Cortex of kidney (tissue), 1 donor: Measurements from ENCODE around the gene FOLR1.
"Not testable (repeated sequence)": the region's sequence is repeated elsewhere in the genome, so short reads cannot be mapped to it uniquely, and the experiment has no call there.

Source experiments
- DNase-seq: peaks from one replicate; lab custom pipeline; 2025; lab: John Stamatoyannopoulos, UW

The FOLR1 gene

DNA sequence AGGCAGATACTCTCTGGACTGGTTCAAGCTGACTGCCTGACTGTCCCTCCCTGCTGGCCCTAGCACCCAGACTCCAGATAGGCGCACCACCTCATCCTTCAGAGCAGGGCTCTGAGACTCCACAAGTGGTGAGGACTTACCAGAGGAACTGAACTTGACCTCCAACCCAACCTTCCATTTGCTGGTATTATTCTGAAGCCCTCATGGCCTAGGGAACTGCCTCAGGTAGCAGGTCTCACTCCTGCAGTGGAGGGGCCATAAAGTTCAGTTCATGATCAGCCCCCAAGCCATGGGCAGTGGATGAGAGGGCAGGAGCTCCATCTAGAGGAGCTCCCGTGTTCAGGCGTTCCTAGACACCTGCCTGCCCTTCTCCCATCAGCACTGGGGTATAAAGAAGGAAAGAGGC lies 10.4 kb upstream of the FOLR1 start:
- DNase-seq = not testable (repeated sequence)

GRCh38 chr11:72188267-72188666 lies 3.7 kb upstream of the FOLR1 start:
- DNase-seq = no peak

GRCh38 chr11:72189455-72190250 lies 2.3 kb upstream of the FOLR1 start:
- DNase-seq = no peak

GRCh38 chr11:72190631-72191071 lies 1.3 kb upstream of the FOLR1 start:
- DNase-seq = no peak

- no peak for DNase-seq
Observed at GRCh38 chr11:72195518-72196270, 3.8 kb downstream of the FOLR1 start.

DNA sequence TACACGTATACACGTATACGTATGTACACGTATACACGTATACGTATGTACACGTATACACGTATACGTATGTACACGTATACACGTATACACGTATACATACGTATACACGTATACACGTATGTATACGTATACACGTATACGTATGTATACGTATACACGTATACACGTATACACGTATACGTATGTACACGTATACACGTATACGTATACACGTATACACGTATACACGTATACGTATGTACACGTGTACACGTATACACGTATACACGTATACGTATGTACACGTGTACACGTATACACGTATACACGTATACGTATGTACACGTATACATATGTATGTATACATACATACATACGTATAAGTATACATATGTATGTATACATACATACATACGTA lies 9.5 kb downstream of the FOLR1 start:
- DNase-seq = not testable (repeated sequence)

GRCh38 chr11:72202571-72202970 lies 10.6 kb downstream of the FOLR1 start:
- no peak for DNase-seq

DNA sequence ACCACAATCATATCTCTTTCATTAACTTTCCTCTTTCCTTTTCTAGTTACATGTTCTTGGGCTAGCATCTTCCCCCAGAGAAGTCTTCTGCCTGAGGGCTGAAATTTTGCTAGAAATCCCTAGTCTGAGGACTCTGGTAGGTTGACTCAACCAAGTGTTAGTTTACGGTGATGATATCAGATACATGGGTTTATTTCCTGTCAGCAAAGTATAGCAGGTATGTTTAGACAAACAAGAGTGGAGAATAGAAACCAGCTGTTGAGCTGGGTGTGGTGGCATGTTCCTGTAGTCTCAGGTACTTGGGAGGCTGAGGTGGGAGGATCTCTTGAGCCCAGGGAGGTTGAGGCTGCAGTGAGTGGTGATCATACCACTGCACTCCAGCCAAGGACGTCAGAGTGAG lies 11.2 kb downstream of the FOLR1 start:
- no peak for DNase-seq

- DNase-seq = no peak
Observed at GRCh38 chr11:72204886-72205285, 12.9 kb downstream of the FOLR1 start.

- not testable (repeated sequence) for DNase-seq
Observed at GRCh38 chr11:72206794-72207193, 14.9 kb downstream of the FOLR1 start.

- DNase-seq = no peak
Observed at GRCh38 chr11:72208281-72208680, 16.3 kb downstream of the FOLR1 start.

GRCh38 chr11:72209101-72209500 lies 17.2 kb downstream of the FOLR1 start:
- DNase-seq = no peak

DNA sequence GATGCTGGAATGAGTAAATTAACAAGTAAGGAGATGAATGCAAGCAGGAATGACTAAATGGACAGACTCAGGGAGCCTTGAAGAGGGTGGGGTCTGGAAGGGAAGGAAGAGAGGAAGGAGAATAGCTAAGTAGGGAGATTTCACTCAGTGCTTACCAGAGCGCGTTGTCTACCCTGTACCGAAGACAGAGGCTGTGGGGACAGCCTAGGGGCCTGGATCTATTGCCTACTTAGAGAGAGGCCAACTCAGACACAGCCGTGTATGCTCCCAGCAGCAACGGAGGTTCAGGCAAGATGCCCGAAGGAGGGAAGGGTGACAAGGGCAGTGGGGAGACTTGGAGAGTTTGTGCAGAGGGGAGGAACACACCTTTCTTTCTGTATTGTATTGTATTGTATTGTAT lies 24.7 kb downstream of the FOLR1 start, which contains the start of gene FOLR2:
TSS of gene FOLR2 (plus strand) at position 157 of the 400 bp plus-strand sequence. CDS start 1,791 bp downstream, outside the sequence.
- no peak for DNase-seq

DNA sequence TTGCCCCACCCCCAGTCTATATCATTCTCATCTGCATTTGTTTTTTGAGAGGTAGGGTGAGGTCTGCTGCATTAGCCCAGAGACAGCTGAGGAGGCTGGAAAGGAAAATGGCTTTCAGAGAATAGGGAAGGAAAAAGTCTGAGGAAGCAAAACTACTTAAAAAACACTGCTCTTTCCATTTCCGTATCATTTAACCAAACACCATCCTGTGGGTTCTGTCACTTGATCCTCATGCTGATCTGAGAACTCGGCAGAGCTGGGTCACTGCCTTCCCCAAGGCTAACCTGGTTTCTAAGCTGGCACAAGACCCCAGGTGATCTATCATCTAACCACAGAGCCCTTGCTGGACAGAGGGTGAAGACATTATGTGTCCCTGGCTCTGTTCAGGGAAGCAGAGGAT lies 25.9 kb downstream of the FOLR1 start:
- DNase-seq = no peak

DNA sequence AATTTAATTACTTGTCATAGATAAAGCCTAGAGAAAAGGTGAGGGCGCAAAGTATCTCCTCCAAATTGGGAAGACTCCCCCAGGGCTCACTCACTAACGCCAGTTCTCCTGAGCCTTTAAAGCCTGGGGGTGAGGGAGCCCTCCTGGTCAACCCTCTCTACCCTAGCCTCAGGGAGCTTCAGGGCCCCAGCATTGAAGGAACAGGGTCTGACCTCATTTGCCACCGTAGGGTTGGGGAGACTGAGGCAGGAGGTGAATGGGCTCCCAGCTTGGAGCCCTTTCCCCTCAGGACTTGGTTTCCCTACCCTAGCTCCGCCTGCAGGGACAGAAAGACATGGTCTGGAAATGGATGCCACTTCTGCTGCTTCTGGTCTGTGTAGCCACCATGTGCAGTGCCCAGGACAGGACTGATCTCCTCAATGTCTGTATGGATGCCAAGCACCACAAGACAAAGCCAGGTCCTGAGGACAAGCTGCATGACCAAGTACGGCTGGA lies 26.4 kb downstream of the FOLR1 start:
- no peak for DNase-seq

DNA sequence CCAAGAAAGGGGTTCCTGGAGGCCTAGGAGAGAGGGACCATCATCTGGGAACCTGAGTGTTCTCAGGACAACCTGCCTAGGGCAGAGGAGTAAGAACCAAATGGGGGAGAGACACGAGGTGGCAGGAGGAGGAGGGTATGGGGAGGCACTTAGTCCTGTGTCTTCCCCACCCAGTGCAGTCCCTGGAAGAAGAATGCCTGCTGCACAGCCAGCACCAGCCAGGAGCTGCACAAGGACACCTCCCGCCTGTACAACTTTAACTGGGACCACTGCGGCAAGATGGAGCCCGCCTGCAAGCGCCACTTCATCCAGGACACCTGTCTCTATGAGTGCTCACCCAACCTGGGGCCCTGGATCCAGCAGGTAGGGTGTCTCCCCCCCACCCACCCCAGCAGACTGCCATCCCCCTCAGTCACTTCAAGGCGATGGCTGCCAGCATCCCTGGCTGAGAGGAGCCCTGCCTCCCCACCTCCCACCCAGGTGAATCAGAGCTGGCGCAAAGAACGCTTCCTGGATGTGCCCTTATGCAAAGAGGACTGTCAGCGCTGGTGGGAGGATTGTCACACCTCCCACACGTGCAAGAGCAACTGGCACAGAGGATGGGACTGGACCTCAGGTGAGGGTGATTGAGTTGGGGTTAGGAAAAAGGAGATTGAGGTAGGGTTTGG lies 28.9 kb downstream of the FOLR1 start:
- no peak for DNase-seq

DNA sequence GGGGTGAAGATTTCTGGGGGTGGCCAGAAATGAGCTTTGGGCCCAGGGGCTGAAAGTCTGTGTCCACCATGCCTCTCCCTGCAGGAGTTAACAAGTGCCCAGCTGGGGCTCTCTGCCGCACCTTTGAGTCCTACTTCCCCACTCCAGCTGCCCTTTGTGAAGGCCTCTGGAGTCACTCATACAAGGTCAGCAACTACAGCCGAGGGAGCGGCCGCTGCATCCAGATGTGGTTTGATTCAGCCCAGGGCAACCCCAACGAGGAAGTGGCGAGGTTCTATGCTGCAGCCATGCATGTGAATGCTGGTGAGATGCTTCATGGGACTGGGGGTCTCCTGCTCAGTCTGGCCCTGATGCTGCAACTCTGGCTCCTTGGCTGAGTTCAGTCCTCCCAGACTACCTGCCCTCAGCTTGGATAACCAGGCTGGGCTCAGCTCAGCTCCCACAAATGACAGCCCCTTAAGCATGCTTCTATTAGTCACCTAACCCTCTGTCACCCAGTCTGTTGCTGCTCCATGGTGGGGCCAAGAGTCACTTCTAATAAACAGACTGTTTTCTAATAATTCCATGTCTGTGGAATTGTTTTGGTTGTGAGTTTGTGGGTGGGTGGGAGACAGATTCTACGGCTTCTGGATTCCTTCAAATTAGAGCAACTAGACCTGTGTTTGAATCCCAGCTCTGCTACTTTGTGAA lies 29.6 kb downstream of the FOLR1 start:
- no peak for DNase-seq

GRCh38 chr11:72222106-72222891 lies 30.4 kb downstream of the FOLR1 start:
- no peak for DNase-seq

- DNase-seq = no peak
Observed at GRCh38 chr11:72222907-72223614, 31.1 kb downstream of the FOLR1 start.
